Inflammatory macrophage treated with lipopolysaccharide for 1 hour (primary cell): Measurements from ENCODE around the gene DEF6.
A peak's percentile ranks its signal among the peaks of the same experiment; 100 is the strongest.
"Not testable (repeated sequence)": the region's sequence is repeated elsewhere in the genome, so short reads cannot be mapped to it uniquely, and the experiment has no call there.

Experiments
- DNase-seq, 2 donors: peaks; one replicate each; pipeline ENCODE4 v3.0.0-alpha.2; 2020 to 2022

Gene DEF6

GRCh38 chr6:35280903-35281302 lies 16.7 kb upstream of the DEF6 start:
- no peak for DNase-seq

GRCh38 chr6:35282472-35282871 lies 15.1 kb upstream of the DEF6 start:
- DNase-seq: peak in 1 of 2 donors; percentile 35

GRCh38 chr6:35283361-35283760 lies 14.3 kb upstream of the DEF6 start:
- DNase-seq: no peak

GRCh38 chr6:35287671-35288396 lies 9.8 kb upstream of the DEF6 start:
- DNase-seq: no peak

- no peak for DNase-seq
These were observed 8.8 kb upstream of the DEF6 start for GRCh38 chr6:35288834-35289233.

- no peak for DNase-seq
These were observed 6.1 kb upstream of the DEF6 start for GRCh38 chr6:35291491-35291890.

- DNase-seq: no peak
These were observed 5.1 kb upstream of the DEF6 start for GRCh38 chr6:35292494-35292893.

- DNase-seq: no peak
These were observed 3.9 kb upstream of the DEF6 start for GRCh38 chr6:35293681-35294080.

GRCh38 chr6:35294308-35294945 lies 3.2 kb upstream of the DEF6 start:
- DNase-seq: no peak

GRCh38 chr6:35295036-35295435 lies 2.6 kb upstream of the DEF6 start:
- DNase-seq: no peak

- no peak for DNase-seq
These were observed 1.9 kb upstream of the DEF6 start for GRCh38 chr6:35295521-35296315.

- DNase-seq: peak; percentile 22 to 44
These were observed 552 bp upstream of the DEF6 start for GRCh38 chr6:35296931-35297600.

GRCh38 chr6:35298625-35299140 lies 1.1 kb downstream of the DEF6 start:
- DNase-seq: no peak

- peak; percentile 51 to 60 for DNase-seq
These were observed 2.1 kb downstream of the DEF6 start for GRCh38 chr6:35299674-35300073.

GRCh38 chr6:35300848-35301247 lies 3.2 kb downstream of the DEF6 start:
- no peak for DNase-seq

GRCh38 chr6:35302604-35303241 lies 5.1 kb downstream of the DEF6 start:
- peak; percentile 65 to 67 for DNase-seq

GRCh38 chr6:35304299-35304698 lies 6.7 kb downstream of the DEF6 start:
- no peak for DNase-seq

GRCh38 chr6:35305117-35305516 lies 7.5 kb downstream of the DEF6 start:
- no peak for DNase-seq

- not testable (repeated sequence) for DNase-seq
These were observed 9.5 kb downstream of the DEF6 start for GRCh38 chr6:35307138-35307537.

- not testable (repeated sequence) for DNase-seq
These were observed 10.9 kb downstream of the DEF6 start for GRCh38 chr6:35308543-35308942.

- DNase-seq: no peak
These were observed 12.1 kb downstream of the DEF6 start for GRCh38 chr6:35309611-35310264.

- DNase-seq: no peak
These were observed 12.7 kb downstream of the DEF6 start for GRCh38 chr6:35310265-35310831.
